Uterus (tissue), 4 donors: ENCODE data around the gene ZNF776. TPM values are rescaled to one million over a fixed set of nuclear protein-coding genes. Genes with fewer than 3 reads are reported as not detected.
"Not testable (repeated sequence)": the region's sequence is repeated elsewhere in the genome, so short reads cannot be mapped to it uniquely, and the experiment has no call there.

ENCODE experiments used
- DNase-seq, 2 donors: peaks; one replicate each; pipeline ENCODE4 v3.0.0-alpha.2; 2019 to 2020
- H3K27ac ChIP-seq, 2 donors: fragments of 200-600 bp; sonication (generic); 1 replicate in 1 of 2; 2 replicates in 1 of 2; pipeline ENCODE4 v1.5.1; 2016 to 2018
- H3K27me3 ChIP-seq, 2 donors: fragments of 200-600 bp; sonication (generic); one replicate each; pipeline ENCODE4 v1.5.1; 2018 to 2019; ENCODE audit warnings: control low read depth in 1 of 2
- H3K36me3 ChIP-seq, 2 donors: fragments of 200-600 bp; sonication (generic); one replicate each; pipeline ENCODE4 v1.5.1; 2019; ENCODE audit warnings: control low read depth in 1 of 2
- H3K4me1 ChIP-seq, 2 donors: fragments of 200-600 bp; sonication (generic); one replicate each; pipeline ENCODE4 v1.5.1; 2018 to 2019; ENCODE audit warnings: control low read depth in 1 of 2
- H3K4me3 ChIP-seq, 2 donors: fragments of 200-600 bp; sonication (generic); 1 replicate in 1 of 2; 2 replicates in 1 of 2; pipeline ENCODE4 v1.5.1; 2018 to 2019; ENCODE audit warnings: mild to moderate bottlenecking in 1 of 2
- H3K9me3 ChIP-seq, 2 donors: fragments of 200-600 bp; sonication (generic); one replicate each; pipeline ENCODE4 v1.5.1; 2019; ENCODE audit warnings: control low read depth in 1 of 2
- POLR2A ChIP-seq, 2 donors: fragments of 450-650 bp; IDR thresholded peaks; one replicate each; pipeline ENCODE4 v1.6.1; 2016; ENCODE audit warnings: antibody characterized with exemption in 2 of 2, mild to moderate bottlenecking in 1 of 2, moderate library complexity in 1 of 2
- intact Hi-C: fragments of 100-400 bp; cut with DNase I; formaldehyde crosslinking; loops from one replicate; pipeline ENCODE4 v1.15.1; 2023; ENCODE audit warnings: low total_unique reads
- total RNA-seq, 4 donors: library from RNA; depleted of rRNA in 3 of 4; stranded (reverse); fragments of >200 nt in 3 of 4; gene quantifications; one replicate each; pipeline versions ENCODE4 v1.1.0 to v1.2.4, GENCODE V29; 2014 to 2023
- TF ChIP-seq, protein P1 (sequence below), 4 experiments: fragments of 200-600 bp in 2 of 4; fragments of 450-650 bp in 2 of 4; sonication (generic) in 2 of 4; IDR thresholded peaks; one replicate each; pipeline ENCODE4 v1.5.1; 2016 to 2019; ENCODE audit warnings: antibody characterized with exemption in 4 of 4, mild to moderate bottlenecking in 2 of 4, moderate library complexity in 1 of 4
- donor health status: DM: yes; HTN: yes; CAD: no.

ZNF776 gene
- total RNA-seq, 4 donors from 2014 or later, result 0.29 to 34.4 (median 17.9) TPM

DNA sequence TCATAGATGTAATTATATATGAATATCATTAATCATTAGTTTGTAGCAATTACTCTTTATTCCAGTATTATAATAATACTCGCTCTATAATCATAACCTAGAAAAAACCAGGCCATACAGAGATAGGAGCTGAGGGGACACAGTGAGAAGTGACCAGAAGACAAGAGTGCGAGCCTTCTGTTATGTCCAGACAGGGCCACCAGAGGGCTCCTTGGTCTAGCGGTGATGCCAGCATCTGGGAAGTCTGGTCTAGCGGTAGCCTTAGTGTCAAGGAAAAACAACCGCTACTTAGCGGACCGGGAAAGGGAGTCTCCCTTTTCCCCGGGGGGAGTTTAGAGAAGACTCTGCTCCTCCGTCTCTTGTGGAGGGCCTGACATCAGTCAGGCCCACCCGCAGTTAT is 8.3 kb upstream of the ZNF776 start:
- DNase-seq, result peak in 1 of 2 donors; percentile 16
- not testable (repeated sequence) for H3K4me3 ChIP-seq

DNA sequence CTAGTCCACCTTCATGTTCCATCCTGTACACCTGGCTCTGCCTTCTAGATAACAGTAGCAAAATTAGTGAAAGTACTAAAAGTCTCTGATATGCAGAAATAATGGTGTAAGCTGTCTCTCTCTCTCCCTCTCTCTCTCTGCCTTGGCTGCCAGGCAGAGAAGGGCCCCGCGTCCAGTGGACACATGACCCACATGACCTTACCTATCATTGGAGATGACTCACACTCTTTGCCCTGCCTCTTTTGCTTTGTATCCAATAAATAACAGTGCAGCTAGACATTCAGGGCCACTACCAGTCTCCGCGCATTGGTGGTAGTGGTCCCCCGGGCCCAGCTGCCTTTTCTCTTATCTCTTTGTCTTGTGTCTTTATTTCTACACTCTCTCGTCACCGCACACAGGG is 7.8 kb upstream of the ZNF776 start:
- H3K4me1 ChIP-seq, H3K27me3 ChIP-seq, intact Hi-C loops, DNase-seq, H3K27ac ChIP-seq, H3K9me3 ChIP-seq, H3K4me3 ChIP-seq, H3K36me3 ChIP-seq: not testable (repeated sequence)

More for the DNA sequence above, 8.3 kb upstream of the ZNF776 start:
- H3K36me3 ChIP-seq, H3K27me3 ChIP-seq, H3K9me3 ChIP-seq, H3K4me1 ChIP-seq, H3K27ac ChIP-seq, intact Hi-C loops: not testable (repeated sequence)
- TF ChIP-seq, protein P1, sequence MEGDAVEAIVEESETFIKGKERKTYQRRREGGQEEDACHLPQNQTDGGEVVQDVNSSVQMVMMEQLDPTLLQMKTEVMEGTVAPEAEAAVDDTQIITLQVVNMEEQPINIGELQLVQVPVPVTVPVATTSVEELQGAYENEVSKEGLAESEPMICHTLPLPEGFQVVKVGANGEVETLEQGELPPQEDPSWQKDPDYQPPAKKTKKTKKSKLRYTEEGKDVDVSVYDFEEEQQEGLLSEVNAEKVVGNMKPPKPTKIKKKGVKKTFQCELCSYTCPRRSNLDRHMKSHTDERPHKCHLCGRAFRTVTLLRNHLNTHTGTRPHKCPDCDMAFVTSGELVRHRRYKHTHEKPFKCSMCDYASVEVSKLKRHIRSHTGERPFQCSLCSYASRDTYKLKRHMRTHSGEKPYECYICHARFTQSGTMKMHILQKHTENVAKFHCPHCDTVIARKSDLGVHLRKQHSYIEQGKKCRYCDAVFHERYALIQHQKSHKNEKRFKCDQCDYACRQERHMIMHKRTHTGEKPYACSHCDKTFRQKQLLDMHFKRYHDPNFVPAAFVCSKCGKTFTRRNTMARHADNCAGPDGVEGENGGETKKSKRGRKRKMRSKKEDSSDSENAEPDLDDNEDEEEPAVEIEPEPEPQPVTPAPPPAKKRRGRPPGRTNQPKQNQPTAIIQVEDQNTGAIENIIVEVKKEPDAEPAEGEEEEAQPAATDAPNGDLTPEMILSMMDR (IDR thresholded peaks at IDR 0.05), result peak in 2 of 4 experiments; percentile 16 to 53

DNA sequence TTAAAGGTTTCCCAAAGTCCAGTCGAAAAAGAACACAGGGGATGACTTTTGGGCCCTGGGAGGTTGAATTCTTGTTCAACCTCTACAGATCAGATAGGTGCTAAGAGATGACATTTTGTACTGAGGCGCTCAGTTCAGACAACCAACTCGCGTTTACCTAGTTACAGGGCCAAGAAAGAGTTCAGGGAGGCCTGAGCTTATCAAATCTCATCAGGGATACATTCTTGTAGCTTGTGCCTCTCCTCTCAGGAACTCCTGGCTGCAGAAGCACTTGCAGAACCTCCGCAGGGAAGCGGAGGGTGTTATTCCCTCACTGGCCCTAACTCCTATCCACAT is 825 bp downstream of the ZNF776 start:
- Histone ChIP-seq H3K9me3 (peaks cover 0 to 56% of the 10 kb centered on the region in 2 donors), H3K4me1 (no peaks in the 10 kb centered on the region), H3K4me3 (peak overlapping the region; percentile 81 to 89), H3K27ac (no peak overlapping the region), H3K27me3 (no peaks in the 10 kb centered on the region), H3K36me3 (no peaks in the 10 kb centered on the region)
- DNase-seq, result no peak
- TF ChIP-seq POLR2A (IDR thresholded peaks at IDR 0.05), result no peak
- TF ChIP-seq, protein P1 (IDR thresholded peaks at IDR 0.05), result no peak
- intact Hi-C loops, result no loop called here

DNA sequence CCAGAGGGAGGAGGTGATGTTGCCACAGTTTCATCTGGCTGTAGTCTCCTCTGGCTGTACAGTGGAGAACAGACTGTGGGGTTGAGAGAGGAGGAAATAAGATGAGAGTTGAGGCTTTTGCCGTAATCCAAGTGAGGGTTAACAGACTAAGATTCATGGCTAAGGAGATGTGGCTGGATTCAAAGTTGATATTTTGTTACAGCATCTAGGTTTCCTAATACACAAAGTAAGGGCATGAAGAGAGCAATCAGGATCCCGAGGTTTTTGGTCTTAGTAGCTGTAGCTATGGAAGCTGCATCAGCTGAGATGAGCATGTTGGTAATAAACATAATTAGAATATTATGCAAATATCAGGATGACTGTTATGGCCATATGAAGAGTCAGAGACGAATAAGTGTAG is 1.4 kb downstream of the ZNF776 start:
- H3K27me3 ChIP-seq, result no peaks in the 10 kb centered on the region
- no peaks in the 10 kb centered on the region for H3K4me1 ChIP-seq
- no peak overlapping the region for H3K4me3 ChIP-seq
- H3K36me3 ChIP-seq, result no peaks in the 10 kb centered on the region
- no peak overlapping the region for H3K27ac ChIP-seq
- intact Hi-C loops, result no loop called here
- H3K9me3 ChIP-seq, result peaks cover 0 to 62% of the 10 kb centered on the region in 2 donors
- no peak for TF ChIP-seq POLR2A (IDR thresholded peaks at IDR 0.05)
- TF ChIP-seq, protein P1 (IDR thresholded peaks at IDR 0.05), result no peak
- no peak for DNase-seq

DNA sequence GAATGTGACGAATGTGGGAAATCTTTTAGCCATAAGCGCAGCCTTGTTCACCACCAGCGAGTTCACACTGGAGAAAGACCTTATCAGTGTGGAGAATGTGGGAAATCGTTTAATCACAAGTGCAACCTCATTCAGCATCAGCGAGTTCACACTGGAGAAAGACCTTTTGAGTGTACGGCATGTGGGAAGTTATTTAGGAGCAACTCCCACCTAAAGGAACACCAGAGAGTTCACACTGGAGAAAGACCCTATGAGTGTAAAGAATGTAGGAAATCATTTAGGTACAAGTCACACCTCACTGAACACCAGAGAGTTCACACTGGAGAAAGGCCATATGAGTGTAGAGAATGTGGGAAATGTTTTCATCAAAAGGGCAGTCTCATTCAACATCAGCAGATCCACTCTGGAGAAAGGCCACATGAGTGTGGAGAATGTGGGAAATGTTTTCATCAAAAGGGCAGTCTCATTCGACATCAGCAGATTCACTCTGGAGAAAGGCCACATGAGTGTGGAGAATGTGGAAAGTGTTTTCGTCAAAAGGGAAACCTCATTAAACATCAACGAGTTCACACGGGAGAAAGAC is 7.6 kb downstream of the ZNF776 start:
- Histone ChIP-seq H3K4me3 (no peak overlapping the region), H3K27ac (no peak overlapping the region), H3K36me3 (no peaks in the 10 kb centered on the region), H3K9me3 (peaks cover 0 to 86% of the 10 kb centered on the region in 2 donors), H3K4me1 (no peaks in the 10 kb centered on the region), H3K27me3 (no peaks in the 10 kb centered on the region)
- no peak for DNase-seq
- intact Hi-C loops, result no loop called here
- TF ChIP-seq, protein P1 (IDR thresholded peaks at IDR 0.05), result no peak
- TF ChIP-seq POLR2A (IDR thresholded peaks at IDR 0.05), result no peak

DNA sequence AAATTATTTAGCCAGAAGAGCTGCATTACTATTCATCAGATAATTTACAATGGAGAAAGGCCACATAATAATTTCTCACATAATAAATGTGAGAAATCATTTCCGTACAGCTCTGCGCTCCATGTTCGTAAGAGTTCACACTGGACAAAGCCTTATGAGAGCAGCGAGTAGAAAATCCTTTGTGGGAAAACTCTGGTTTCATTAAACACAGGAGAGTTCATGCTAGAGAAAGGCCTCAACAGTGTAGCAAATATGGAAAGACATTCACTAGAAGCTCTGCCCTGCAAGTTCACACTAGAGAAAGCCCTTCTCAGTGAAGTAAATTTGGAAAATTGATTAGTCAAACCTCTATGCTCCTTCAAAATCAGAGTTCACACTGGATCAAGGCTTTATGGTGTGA is 8.4 kb downstream of the ZNF776 start:
- Histone ChIP-seq H3K4me3 (no peak overlapping the region), H3K27me3 (no peaks in the 10 kb centered on the region), H3K27ac (no peak overlapping the region), H3K36me3 (no peaks in the 10 kb centered on the region), H3K9me3 (peaks cover 0 to 82% of the 10 kb centered on the region in 2 donors), H3K4me1 (no peaks in the 10 kb centered on the region)
- DNase-seq, result no peak
- intact Hi-C loops, result no loop called here
- TF ChIP-seq, protein P1 (IDR thresholded peaks at IDR 0.05), result no peak
- TF ChIP-seq POLR2A (IDR thresholded peaks at IDR 0.05), result no peak
